HUES64 (cell line): ENCODE results near the gene CD300H.
"Not testable (repeated sequence)": the region's sequence is repeated elsewhere in the genome, so short reads cannot be mapped to it uniquely, and the experiment has no call there.

Experiments
- H3K27ac ChIP-seq: 2 replicates; pipeline ENCODE4 v1.7.0; 2013; ENCODE audit warnings: low read depth, low read length, inconsistent platforms
- H3K27me3 ChIP-seq: 2 replicates; pipeline ENCODE4 v1.6.1; 2013; ENCODE audit warnings: mild to moderate bottlenecking, low read length; ENCODE audit not compliant: insufficient read depth
- H3K36me3 ChIP-seq: 2 replicates; pipeline ENCODE4 v1.6.1; 2013; ENCODE audit warnings: mild to moderate bottlenecking, low read length; ENCODE audit not compliant: insufficient read depth
- H3K4me1 ChIP-seq: 2 replicates; pipeline ENCODE4 v1.6.1; 2013; ENCODE audit warnings: mild to moderate bottlenecking, low read length, moderate library complexity; ENCODE audit not compliant: insufficient read depth
- H3K4me3 ChIP-seq: 2 replicates; pipeline ENCODE4 v1.5.1; 2013; ENCODE audit warnings: mild to moderate bottlenecking, low read length, moderate library complexity
- H3K9ac ChIP-seq: 2 replicates; pipeline ENCODE4 v1.6.1; 2013; ENCODE audit warnings: mild to moderate bottlenecking, low read depth, low read length
- H3K9me3 ChIP-seq: 2 replicates; pipeline ENCODE4 v1.6.1; 2013; ENCODE audit warnings: low read depth, low read length; ENCODE audit not compliant: insufficient read depth
- WGBS: fragments of 150-250, 120-280 bp; methylation state at CpG from one replicate; pipeline ENCODE4 v1.1.7; 2013; ENCODE audit warnings: missing lambda C conversion rate; 5-methylcytosine and 5-hydroxymethylcytosine counted together

The CD300H gene

DNA sequence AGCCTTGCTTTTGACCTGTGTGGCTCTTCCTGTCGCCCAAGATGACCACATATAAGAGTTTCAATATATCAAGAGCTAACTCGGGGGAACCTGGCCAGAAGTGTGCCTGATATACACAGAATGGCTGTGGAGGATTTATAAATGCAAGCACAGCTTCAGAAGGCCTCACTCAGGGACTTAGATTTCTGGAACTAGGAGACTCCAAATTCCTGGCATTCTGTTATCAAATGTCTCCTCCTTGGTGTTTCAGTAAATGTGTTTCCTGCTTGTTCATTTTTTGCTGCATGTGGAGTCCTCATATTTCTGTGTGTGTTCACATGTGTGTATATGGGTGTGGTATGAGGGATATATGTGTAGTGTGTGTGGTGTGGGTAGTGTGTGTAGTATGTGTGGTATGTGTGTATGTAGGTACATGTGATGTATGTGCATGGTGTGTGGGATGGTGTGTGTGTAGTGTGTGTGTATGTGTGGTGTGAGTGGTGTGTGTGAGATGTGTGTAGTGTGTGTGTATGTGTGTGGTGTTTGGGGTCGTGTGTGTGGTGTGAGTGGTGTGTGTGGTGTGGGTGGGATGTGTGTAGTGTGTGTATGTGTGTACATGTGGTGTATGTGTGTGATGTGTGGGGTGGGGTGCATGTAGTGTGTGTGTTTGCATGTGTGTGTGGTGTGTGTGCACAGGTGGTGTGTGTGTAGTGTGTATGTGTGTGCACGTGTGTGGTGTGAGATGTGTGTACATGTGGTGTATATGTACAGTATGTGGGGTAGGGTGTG, 981 bp upstream of the CD300H start:
- Histone ChIP-seq H3K27ac (no peak overlapping the region), H3K4me3 (no peak overlapping the region), H3K27me3 (no peaks in the 10 kb centered on the region), H3K9ac (no peak overlapping the region), H3K36me3 (no peaks in the 10 kb centered on the region), H3K4me1 (no peaks in the 10 kb centered on the region), H3K9me3 (no peaks in the 10 kb centered on the region)
- 93% methylated on average over 4 of the region's 4 CpGs for WGBS

GRCh38 chr17:74566132-74566753, 1.1 kb downstream of the CD300H start:
- H3K9me3 ChIP-seq, result no peaks in the 10 kb centered on the region
- no peaks in the 10 kb centered on the region for H3K4me1 ChIP-seq
- no peaks in the 10 kb centered on the region for H3K36me3 ChIP-seq
- no peak overlapping the region for H3K9ac ChIP-seq
- H3K27me3 ChIP-seq, result no peaks in the 10 kb centered on the region
- H3K27ac ChIP-seq, result no peak overlapping the region
- WGBS, result 49% methylated on average over 9 of the region's 9 CpGs
- no peak overlapping the region for H3K4me3 ChIP-seq

DNA sequence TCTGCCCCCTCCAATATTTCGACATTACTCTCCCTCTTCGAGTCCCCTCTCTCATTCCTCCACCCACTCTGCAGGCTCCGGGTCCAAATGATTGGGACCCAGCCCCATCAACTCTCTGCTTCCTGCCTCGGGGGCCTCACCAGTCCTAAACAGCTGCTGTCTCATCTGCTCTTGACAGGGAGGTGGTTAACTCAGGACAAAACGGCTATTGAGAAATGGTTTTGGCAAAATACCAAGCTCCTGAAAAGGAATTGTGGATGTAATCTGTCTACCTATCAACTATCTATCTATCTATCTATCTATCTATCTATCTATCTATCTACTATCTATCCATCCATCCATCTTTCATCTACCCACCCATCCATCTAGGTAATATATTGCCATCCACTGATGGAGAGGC, 2.2 kb downstream of the CD300H start:
- no peak overlapping the region for H3K9ac ChIP-seq
- H3K27me3 ChIP-seq, result no peaks in the 10 kb centered on the region
- no peaks in the 10 kb centered on the region for H3K4me1 ChIP-seq
- no peaks in the 10 kb centered on the region for H3K9me3 ChIP-seq
- WGBS, result 87% methylated on average over 5 of the region's 5 CpGs
- no peak overlapping the region for H3K4me3 ChIP-seq
- H3K27ac ChIP-seq, result no peak overlapping the region
- no peaks in the 10 kb centered on the region for H3K36me3 ChIP-seq

DNA sequence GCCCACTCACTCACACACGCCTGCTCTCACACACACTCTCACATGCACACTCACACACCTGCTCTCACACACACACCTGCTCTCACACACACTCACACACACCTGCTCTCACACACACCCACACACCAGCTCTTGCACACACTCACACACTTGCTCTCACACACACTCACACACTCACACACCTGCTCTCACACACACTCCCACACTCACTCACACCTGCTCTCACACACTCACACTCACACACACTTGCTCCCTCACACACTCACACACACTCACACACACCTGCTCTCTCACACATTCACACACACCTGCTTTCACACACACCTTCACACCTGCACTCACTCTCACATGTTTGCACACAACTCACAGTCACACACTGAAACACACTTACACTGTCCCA, 4.0 kb downstream of the CD300H start:
- Histone ChIP-seq H3K27me3 (no peaks in the 10 kb centered on the region), H3K9me3 (0 out of 2 replicates have a peak, but pooled peaks cover under 1% of the 10 kb centered on the region), H3K27ac (no peak overlapping the region), H3K36me3 (no peaks in the 10 kb centered on the region), H3K9ac (no peak overlapping the region), H3K4me3 (no peak overlapping the region), H3K4me1 (no peaks in the 10 kb centered on the region)
- whole genome bisulfite sequencing, result 92% methylated on average over 1 of the region's 1 CpG

DNA sequence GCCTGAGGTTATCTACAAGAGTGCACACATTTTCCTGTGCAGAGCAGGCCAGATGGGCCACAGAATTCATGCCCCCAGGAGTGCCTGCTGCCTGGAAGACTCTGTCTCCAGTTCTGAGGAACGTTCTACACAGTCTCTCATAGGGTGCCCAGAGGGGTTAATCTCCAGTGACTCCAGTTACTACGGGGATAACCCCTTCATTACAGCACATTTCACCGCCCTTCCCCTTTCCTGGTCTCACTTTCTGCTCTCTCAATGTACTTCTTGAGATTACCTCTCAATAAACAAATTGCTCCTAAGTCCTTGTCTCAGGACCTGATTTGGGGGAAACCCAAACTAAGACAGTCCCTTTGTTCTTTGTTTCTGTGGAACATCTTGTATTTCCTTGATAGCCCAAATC, 5.7 kb downstream of the CD300H start:
- no peak overlapping the region for H3K27ac ChIP-seq
- H3K9ac ChIP-seq, result no peak overlapping the region
- H3K27me3 ChIP-seq, result no peaks in the 10 kb centered on the region
- H3K9me3 ChIP-seq, result 0 out of 2 replicates have a peak, but pooled peaks cover 3% of the 10 kb centered on the region
- WGBS, result 84% methylated on average over 3 of the region's 3 CpGs
- H3K36me3 ChIP-seq, result no peaks in the 10 kb centered on the region
- no peak overlapping the region for H3K4me3 ChIP-seq
- no peaks in the 10 kb centered on the region for H3K4me1 ChIP-seq

DNA sequence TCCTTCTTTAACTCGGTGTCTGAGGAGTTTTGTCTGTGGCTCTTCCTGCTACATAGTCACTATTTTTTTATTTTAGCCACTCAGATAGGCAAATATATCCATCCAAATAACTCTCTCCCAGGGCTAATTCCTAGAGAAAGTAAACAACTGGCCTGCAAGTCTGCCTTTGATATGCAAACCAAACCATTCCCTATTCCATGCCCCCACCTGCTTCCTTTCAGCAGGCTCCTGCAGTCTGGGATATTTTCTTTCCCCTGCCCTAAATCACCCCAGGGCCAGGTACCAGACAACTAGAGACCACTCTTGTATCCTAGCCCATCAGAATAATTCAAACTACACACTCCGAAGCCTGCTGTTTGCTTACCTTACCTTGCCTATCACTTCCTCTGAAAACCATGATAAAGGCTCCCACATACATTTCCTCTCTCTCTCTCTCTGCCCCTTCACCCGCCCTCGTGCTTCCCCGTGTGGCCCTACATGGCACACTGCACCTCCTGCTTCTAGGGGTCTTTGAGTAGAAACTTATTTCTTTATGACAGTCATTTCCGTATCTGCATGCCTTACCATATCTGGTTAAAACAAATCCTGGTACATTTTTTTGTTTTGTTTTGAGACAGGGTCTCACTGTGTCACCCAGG, 8.3 kb downstream of the CD300H start:
- Histone ChIP-seq H3K4me3 (no peak overlapping the region), H3K9ac (no peak overlapping the region), H3K27me3 (no peaks in the 10 kb centered on the region), H3K27ac (no peak overlapping the region), H3K9me3 (0 out of 2 replicates have a peak, but pooled peaks cover 3% of the 10 kb centered on the region), H3K4me1 (no peaks in the 10 kb centered on the region), H3K36me3 (no peaks in the 10 kb centered on the region)
- WGBS, result 78% methylated on average over 6 of the region's 6 CpGs

DNA sequence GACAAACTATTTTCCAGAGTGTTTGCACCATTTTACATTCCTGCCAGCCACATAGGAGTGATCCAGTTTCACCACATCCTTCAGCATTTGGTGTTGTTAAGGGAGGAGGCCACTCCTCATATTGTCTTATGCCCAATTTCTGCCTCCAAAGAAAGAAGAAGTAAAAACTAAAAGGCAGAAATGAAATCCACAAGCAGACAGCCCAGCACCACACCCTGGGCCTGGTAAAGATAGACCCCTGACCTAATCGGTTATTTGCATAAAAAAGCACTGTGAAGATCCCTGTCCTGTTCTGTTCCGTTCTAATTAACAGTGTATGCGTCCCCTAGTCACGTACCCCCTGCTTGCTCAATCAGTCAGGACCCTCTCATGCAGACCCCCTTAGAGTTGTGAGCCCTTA, 8.9 kb downstream of the CD300H start:
- H3K27ac ChIP-seq, H3K4me1 ChIP-seq, H3K9ac ChIP-seq, H3K9me3 ChIP-seq, H3K36me3 ChIP-seq, H3K27me3 ChIP-seq, H3K4me3 ChIP-seq: not testable (repeated sequence)
- WGBS, result 66% methylated on average over 4 of the region's 4 CpGs

GRCh38 chr17:74555427-74555940, 11.8 kb downstream of the CD300H start:
- Histone ChIP-seq H3K9me3 (0 out of 2 replicates have a peak, but pooled peaks cover 3% of the 10 kb centered on the region), H3K36me3 (no peaks in the 10 kb centered on the region), H3K4me1 (no peaks in the 10 kb centered on the region), H3K9ac (no peak overlapping the region), H3K27me3 (no peaks in the 10 kb centered on the region), H3K27ac (no peak overlapping the region), H3K4me3 (no peak overlapping the region)
- 91% methylated on average over 7 of the region's 7 CpGs for WGBS

GRCh38 chr17:74554909-74555308, 12.4 kb downstream of the CD300H start:
- Histone ChIP-seq H3K27me3 (no peaks in the 10 kb centered on the region), H3K4me1 (no peaks in the 10 kb centered on the region), H3K36me3 (no peaks in the 10 kb centered on the region), H3K9me3 (0 out of 2 replicates have a peak, but pooled peaks cover 3% of the 10 kb centered on the region), H3K27ac (no peak overlapping the region), H3K4me3 (no peak overlapping the region), H3K9ac (no peak overlapping the region)
- 89% methylated on average over 6 of the region's 6 CpGs for WGBS

DNA sequence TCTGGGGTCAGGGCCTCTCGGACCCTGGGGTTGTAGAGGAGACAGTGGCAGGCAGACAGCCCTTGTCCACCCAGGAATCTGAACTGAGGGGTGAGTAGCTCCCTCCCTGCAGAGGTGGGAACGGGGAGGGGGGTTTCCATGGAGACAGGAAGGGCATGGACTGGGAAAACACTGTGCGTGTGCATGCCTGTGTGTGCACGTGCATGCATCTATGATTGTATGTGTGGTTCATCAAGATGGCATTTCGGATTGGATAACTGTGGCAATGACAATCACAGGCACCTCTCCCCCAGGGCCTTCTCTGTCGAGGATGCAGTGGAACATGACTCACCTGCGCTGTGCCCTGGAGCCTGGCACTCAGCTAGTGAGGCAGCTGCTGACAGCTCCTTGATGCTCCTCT, 15.3 kb downstream of the CD300H start:
- 70% methylated on average over 7 of the region's 7 CpGs for WGBS
- no peaks in the 10 kb centered on the region for H3K9me3 ChIP-seq
- H3K27me3 ChIP-seq, result no peaks in the 10 kb centered on the region
- no peak overlapping the region for H3K27ac ChIP-seq
- no peaks in the 10 kb centered on the region for H3K36me3 ChIP-seq
- H3K4me3 ChIP-seq, result no peak overlapping the region
- no peaks in the 10 kb centered on the region for H3K4me1 ChIP-seq
- H3K9ac ChIP-seq, result no peak overlapping the region

DNA sequence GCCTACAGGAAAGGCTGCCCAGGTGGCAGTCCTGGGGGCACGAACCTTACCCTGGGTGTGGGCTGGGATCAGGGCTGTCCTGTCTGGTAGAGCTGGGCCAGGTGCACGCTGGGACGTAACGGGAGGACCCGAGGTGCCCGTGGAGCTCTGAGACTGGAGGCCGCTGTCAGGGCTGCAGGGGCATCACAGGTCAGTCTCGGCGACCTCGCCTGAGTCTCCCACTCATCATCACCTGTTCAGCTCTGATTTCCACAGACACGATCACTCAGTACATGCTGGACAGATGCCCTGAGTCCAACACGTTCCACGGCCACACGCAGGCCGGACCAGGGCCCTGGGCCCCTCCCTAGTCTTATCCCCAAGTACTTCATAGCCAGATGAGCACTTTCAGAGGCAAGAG, 16.7 kb downstream of the CD300H start:
- H3K9ac ChIP-seq, result no peak overlapping the region
- no peak overlapping the region for H3K27ac ChIP-seq
- no peaks in the 10 kb centered on the region for H3K9me3 ChIP-seq
- WGBS, result 97% methylated on average over 15 of the region's 15 CpGs
- no peak overlapping the region for H3K4me3 ChIP-seq
- no peaks in the 10 kb centered on the region for H3K36me3 ChIP-seq
- no peaks in the 10 kb centered on the region for H3K27me3 ChIP-seq
- H3K4me1 ChIP-seq, result no peaks in the 10 kb centered on the region
